WTC11 (cell line): Measurements from ENCODE around the gene TNNI3K.

Source experiments
- AFF4 ChIP-seq: sonication (generic); formaldehyde crosslinking; IDR thresholded peaks from 2 replicates; pipeline ENCODE4 v1.8.1; 2023; ENCODE audit warnings: mild to moderate bottlenecking, missing genetic modification reagents, borderline replicate concordance
- CBFB ChIP-seq: sonication (generic); formaldehyde crosslinking; IDR thresholded peaks from 2 replicates; pipeline ENCODE4 v1.8.1; 2022; ENCODE audit warnings: mild to moderate bottlenecking, low read depth, missing genetic modification reagents
- E2F5 ChIP-seq: sonication (generic); formaldehyde crosslinking; IDR thresholded peaks from 2 replicates; pipeline ENCODE4 v1.8.1; 2022; ENCODE audit warnings: mild to moderate bottlenecking, moderate library complexity, missing genetic modification reagents
- FOXJ3 ChIP-seq: sonication (generic); formaldehyde crosslinking; IDR thresholded peaks from 2 replicates; pipeline ENCODE4 v1.9.0; 2021; ENCODE audit warnings: missing genetic modification reagents, mild to moderate bottlenecking, borderline replicate concordance
- NFYB ChIP-seq: sonication (generic); formaldehyde crosslinking; conservative IDR thresholded peaks from 2 replicates; pipeline ENCODE4 v1.8.0; 2022; ENCODE audit warnings: low read depth, missing genetic modification reagents
- SMAD3 ChIP-seq: sonication (generic); formaldehyde crosslinking; IDR thresholded peaks from 2 replicates; pipeline ENCODE4 v1.8.0; 2022; ENCODE audit warnings: missing genetic modification reagents, mild to moderate bottlenecking, borderline replicate concordance
- TEAD4 ChIP-seq: sonication (generic); formaldehyde crosslinking; IDR thresholded peaks from 2 replicates; pipeline ENCODE4 v1.8.0; 2022; ENCODE audit warnings: mild to moderate bottlenecking, missing genetic modification reagents
- ZNF121 ChIP-seq: sonication (generic); formaldehyde crosslinking; IDR thresholded peaks from 2 replicates; pipeline ENCODE4 v1.8.0; 2023; ENCODE audit warnings: missing genetic modification reagents
- TF ChIP-seq, protein P1 (sequence below): fragments of 200-600 bp; IDR thresholded peaks from 2 replicates; pipeline ENCODE4 v1.8.0; 2022; ENCODE audit warnings: antibody characterized with exemption
- TF ChIP-seq, protein P2 (sequence below): sonication (generic); formaldehyde crosslinking; IDR thresholded peaks from 2 replicates; pipeline ENCODE4 v1.8.1; 2023; ENCODE audit warnings: mild to moderate bottlenecking, missing genetic modification reagents
- TF ChIP-seq, protein P3 (sequence below): sonication (generic); formaldehyde crosslinking; IDR thresholded peaks from 2 replicates; pipeline ENCODE4 v1.8.0; 2022; ENCODE audit warnings: missing genetic modification reagents
- TF ChIP-seq, protein P4 (sequence below): sonication (generic); formaldehyde crosslinking; IDR thresholded peaks from 2 replicates; pipeline ENCODE4 v1.8.1; 2023; ENCODE audit warnings: mild to moderate bottlenecking, missing genetic modification reagents, moderate library complexity

DNA sequence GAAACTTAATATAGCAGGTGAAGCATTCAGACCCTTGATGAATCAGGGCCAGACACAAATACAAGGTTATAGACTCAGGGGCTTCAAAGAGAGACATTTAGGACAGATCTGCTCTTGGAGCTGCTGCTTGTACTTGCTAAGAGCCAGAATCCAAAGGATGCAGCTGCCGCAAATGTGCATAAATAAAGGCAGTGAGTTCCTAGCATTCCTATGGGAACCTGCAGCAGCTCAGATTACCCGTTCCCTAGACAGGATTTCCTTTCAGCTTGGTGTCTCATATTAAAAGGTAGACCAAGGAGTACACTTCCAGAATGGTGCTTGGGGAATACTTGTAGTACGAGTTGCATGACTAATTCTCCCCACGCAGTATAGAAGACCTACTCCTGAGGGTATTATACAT, 287.0 kb downstream of the TNNI3K start:
- TF ChIP-seq, protein P1, sequence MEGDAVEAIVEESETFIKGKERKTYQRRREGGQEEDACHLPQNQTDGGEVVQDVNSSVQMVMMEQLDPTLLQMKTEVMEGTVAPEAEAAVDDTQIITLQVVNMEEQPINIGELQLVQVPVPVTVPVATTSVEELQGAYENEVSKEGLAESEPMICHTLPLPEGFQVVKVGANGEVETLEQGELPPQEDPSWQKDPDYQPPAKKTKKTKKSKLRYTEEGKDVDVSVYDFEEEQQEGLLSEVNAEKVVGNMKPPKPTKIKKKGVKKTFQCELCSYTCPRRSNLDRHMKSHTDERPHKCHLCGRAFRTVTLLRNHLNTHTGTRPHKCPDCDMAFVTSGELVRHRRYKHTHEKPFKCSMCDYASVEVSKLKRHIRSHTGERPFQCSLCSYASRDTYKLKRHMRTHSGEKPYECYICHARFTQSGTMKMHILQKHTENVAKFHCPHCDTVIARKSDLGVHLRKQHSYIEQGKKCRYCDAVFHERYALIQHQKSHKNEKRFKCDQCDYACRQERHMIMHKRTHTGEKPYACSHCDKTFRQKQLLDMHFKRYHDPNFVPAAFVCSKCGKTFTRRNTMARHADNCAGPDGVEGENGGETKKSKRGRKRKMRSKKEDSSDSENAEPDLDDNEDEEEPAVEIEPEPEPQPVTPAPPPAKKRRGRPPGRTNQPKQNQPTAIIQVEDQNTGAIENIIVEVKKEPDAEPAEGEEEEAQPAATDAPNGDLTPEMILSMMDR, result no peak
- no peak for TF ChIP-seq AFF4
- no peak for TF ChIP-seq FOXJ3 (CRISPR knock-in tag)
- TF ChIP-seq CBFB (CRISPR knock-in tag), result no peak
- TF ChIP-seq, protein P2, sequence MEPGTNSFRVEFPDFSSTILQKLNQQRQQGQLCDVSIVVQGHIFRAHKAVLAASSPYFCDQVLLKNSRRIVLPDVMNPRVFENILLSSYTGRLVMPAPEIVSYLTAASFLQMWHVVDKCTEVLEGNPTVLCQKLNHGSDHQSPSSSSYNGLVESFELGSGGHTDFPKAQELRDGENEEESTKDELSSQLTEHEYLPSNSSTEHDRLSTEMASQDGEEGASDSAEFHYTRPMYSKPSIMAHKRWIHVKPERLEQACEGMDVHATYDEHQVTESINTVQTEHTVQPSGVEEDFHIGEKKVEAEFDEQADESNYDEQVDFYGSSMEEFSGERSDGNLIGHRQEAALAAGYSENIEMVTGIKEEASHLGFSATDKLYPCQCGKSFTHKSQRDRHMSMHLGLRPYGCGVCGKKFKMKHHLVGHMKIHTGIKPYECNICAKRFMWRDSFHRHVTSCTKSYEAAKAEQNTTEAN (CRISPR knock-in tag), result no peak
- no peak for TF ChIP-seq ZNF121 (CRISPR knock-in tag)
- TF ChIP-seq TEAD4 (CRISPR knock-in tag), result no peak
- no peak for TF ChIP-seq SMAD3 (CRISPR knock-in tag)
- no peak for TF ChIP-seq NFYB (CRISPR knock-in tag)
- TF ChIP-seq, protein P3, sequence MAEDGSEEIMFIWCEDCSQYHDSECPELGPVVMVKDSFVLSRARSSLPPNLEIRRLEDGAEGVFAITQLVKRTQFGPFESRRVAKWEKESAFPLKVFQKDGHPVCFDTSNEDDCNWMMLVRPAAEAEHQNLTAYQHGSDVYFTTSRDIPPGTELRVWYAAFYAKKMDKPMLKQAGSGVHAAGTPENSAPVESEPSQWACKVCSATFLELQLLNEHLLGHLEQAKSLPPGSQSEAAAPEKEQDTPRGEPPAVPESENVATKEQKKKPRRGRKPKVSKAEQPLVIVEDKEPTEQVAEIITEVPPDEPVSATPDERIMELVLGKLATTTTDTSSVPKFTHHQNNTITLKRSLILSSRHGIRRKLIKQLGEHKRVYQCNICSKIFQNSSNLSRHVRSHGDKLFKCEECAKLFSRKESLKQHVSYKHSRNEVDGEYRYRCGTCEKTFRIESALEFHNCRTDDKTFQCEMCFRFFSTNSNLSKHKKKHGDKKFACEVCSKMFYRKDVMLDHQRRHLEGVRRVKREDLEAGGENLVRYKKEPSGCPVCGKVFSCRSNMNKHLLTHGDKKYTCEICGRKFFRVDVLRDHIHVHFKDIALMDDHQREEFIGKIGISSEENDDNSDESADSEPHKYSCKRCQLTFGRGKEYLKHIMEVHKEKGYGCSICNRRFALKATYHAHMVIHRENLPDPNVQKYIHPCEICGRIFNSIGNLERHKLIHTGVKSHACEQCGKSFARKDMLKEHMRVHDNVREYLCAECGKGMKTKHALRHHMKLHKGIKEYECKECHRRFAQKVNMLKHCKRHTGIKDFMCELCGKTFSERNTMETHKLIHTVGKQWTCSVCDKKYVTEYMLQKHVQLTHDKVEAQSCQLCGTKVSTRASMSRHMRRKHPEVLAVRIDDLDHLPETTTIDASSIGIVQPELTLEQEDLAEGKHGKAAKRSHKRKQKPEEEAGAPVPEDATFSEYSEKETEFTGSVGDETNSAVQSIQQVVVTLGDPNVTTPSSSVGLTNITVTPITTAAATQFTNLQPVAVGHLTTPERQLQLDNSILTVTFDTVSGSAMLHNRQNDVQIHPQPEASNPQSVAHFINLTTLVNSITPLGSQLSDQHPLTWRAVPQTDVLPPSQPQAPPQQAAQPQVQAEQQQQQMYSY (CRISPR knock-in tag), result no peak
- TF ChIP-seq, protein P4, sequence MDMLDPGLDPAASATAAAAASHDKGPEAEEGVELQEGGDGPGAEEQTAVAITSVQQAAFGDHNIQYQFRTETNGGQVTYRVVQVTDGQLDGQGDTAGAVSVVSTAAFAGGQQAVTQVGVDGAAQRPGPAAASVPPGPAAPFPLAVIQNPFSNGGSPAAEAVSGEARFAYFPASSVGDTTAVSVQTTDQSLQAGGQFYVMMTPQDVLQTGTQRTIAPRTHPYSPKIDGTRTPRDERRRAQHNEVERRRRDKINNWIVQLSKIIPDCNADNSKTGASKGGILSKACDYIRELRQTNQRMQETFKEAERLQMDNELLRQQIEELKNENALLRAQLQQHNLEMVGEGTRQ (CRISPR knock-in tag), result no peak
- TF ChIP-seq E2F5 (CRISPR knock-in tag), result no peak
